HepG2 (cell line): ENCODE data around the gene RALY. TPM values are rescaled to one million over a fixed set of nuclear protein-coding genes. Genes with fewer than 3 reads are reported as not detected.

Experiments
- BHLHE40 ChIP-seq: IDR thresholded peaks from 2 replicates; pipeline ENCODE4 v1.6.1; 2011; ENCODE audit warnings: low read length, improper control_type of control experiment
- BRCA1 ChIP-seq: sonication (generic); formaldehyde crosslinking; IDR thresholded peaks from 2 replicates; pipeline ENCODE4 v1.4.0; 2020; ENCODE audit warnings: missing genetic modification reagents
- CENPBD1 ChIP-seq: sonication (generic); formaldehyde crosslinking; IDR thresholded peaks from 2 replicates; pipeline ENCODE4 v1.8.0; 2022; ENCODE audit warnings: missing genetic modification reagents, low read depth, mild to moderate bottlenecking, borderline replicate concordance
- DDIT3 ChIP-seq: sonication (generic); formaldehyde crosslinking; IDR thresholded peaks from 2 replicates; pipeline ENCODE4 v1.4.0; 2020; ENCODE audit warnings: mild to moderate bottlenecking, missing genetic modification reagents
- HOXA3 ChIP-seq: sonication (generic); formaldehyde crosslinking; IDR thresholded peaks from 2 replicates; pipeline ENCODE4 v1.5.0; 2020; ENCODE audit warnings: missing genetic modification reagents
- KDM4B ChIP-seq: sonication (generic); formaldehyde crosslinking; IDR thresholded peaks from 2 replicates; pipeline ENCODE4 v1.4.0; 2020; ENCODE audit warnings: missing genetic modification reagents
- KIAA2018 ChIP-seq: sonication (generic); formaldehyde crosslinking; IDR thresholded peaks from 2 replicates; pipeline ENCODE4 v1.5.0; 2020; ENCODE audit warnings: mild to moderate bottlenecking, missing genetic modification reagents, borderline replicate concordance
- NONO ChIP-seq, 2 experiments: fragments of 450-650 bp in 1 of 2; sonication (generic) in 1 of 2; formaldehyde crosslinking in 1 of 2; IDR thresholded peaks in 1 of 2; conservative IDR thresholded peaks in 1 of 2; 2 replicates each; pipeline versions ENCODE4 v1.6.1 to v1.8.0; 2017 to 2022; ENCODE audit warnings: mild to moderate bottlenecking in 1 of 2, missing genetic modification reagents in 1 of 2, moderate library complexity in 1 of 2
- SIN3A ChIP-seq: IDR thresholded peaks from 2 replicates; pipeline ENCODE4 v1.6.1; 2011; ENCODE audit warnings: low read depth, mild to moderate bottlenecking, control low read depth, low read length, borderline replicate concordance
- SPEN ChIP-seq: sonication (generic); formaldehyde crosslinking; IDR thresholded peaks from 2 replicates; pipeline ENCODE4 v1.5.1; 2020; ENCODE audit warnings: low read depth, mild to moderate bottlenecking, missing genetic modification reagents
- SUZ12 ChIP-seq: fragments of 150-350 bp; IDR thresholded peaks from 2 replicates; pipeline ENCODE4 v1.6.1; 2014; ENCODE audit warnings: low read depth, low read length
- TEAD3 ChIP-seq: optimal IDR thresholded peaks from 2 replicates; pipeline ENCODE3; 2016; ENCODE audit warnings: borderline replicate concordance
- ZBTB26 ChIP-seq: IDR thresholded peaks from 2 replicates; pipeline ENCODE4 v1.6.1; 2016; ENCODE audit warnings: missing compliant biosample characterization, missing genetic modification reagents, borderline replicate concordance
- ZBTB7A ChIP-seq: sonication (generic); formaldehyde crosslinking; IDR thresholded peaks from 2 replicates; pipeline ENCODE4 v1.8.0; 2022; ENCODE audit warnings: mild to moderate bottlenecking, missing genetic modification reagents
- ZNF124 ChIP-seq: sonication (generic); formaldehyde crosslinking; IDR thresholded peaks from 2 replicates; pipeline ENCODE4 v1.4.0; 2020; ENCODE audit warnings: missing genetic modification reagents
- ZNF317 ChIP-seq: sonication (generic); formaldehyde crosslinking; IDR thresholded peaks from 2 replicates; pipeline ENCODE4 v1.5.0; 2020; ENCODE audit warnings: mild to moderate bottlenecking, missing genetic modification reagents
- ZNF331 ChIP-seq: sonication (generic); formaldehyde crosslinking; IDR thresholded peaks from 2 replicates; pipeline ENCODE4 v1.4.0; 2020; ENCODE audit warnings: missing genetic modification reagents
- ZNF337 ChIP-seq: sonication (generic); formaldehyde crosslinking; IDR thresholded peaks from 2 replicates; pipeline ENCODE4 v1.5.1; 2020; ENCODE audit warnings: missing genetic modification reagents, low read depth, mild to moderate bottlenecking, borderline replicate concordance
- ZNF501 ChIP-seq: sonication (generic); formaldehyde crosslinking; IDR thresholded peaks from 2 replicates; pipeline ENCODE4 v1.5.1; 2020; ENCODE audit warnings: mild to moderate bottlenecking, moderate library complexity, missing genetic modification reagents
- ZNF7 ChIP-seq: IDR thresholded peaks from 2 replicates; pipeline ENCODE4 v1.6.1; 2016; ENCODE audit warnings: missing biosample characterization, missing genetic modification reagents
- ZSCAN20 ChIP-seq: sonication (generic); formaldehyde crosslinking; IDR thresholded peaks from 2 replicates; pipeline ENCODE4 v1.4.0; 2020; ENCODE audit warnings: missing genetic modification reagents, mild to moderate bottlenecking, borderline replicate concordance
- polyA plus RNA-seq, 8 experiments: library from polyadenylated mRNA; depleted of rRNA in 3 of 8; stranded (reverse) in 7 of 8; unstranded in 1 of 8; fragments of >200 nt; fragmentation: Illumina TruSeq in 4 of 8; extraction: Trizol in 4 of 8; gene quantifications; 2 replicates each; pipeline versions ENCODE4 v1.2.1 to v1.2.3, GENCODE V29; 2011 to 2016; ENCODE audit warnings: low read depth in 4 of 8, missing spikeins in 1 of 8, mixed read lengths in 1 of 8; ENCODE audit not compliant: insufficient read depth in 1 of 8
- total RNA-seq, 5 experiments: library from RNA; depleted of rRNA; stranded (reverse); fragments of >200 nt; fragmentation: Illumina TruSeq; extraction: Trizol; gene quantifications; 2 replicates each; pipeline ENCODE4 v1.2.3, GENCODE V29; 2016; ENCODE audit warnings: low read depth in 1 of 5

RALY gene
- total and polyA plus RNA-seq, 2 of the 13 experiments (the other 11 are each of a cell fraction or from before 2014, with no cell fraction given): 178 to 186 TPM

- TF ChIP-seq NONO (IDR thresholded peaks at IDR 0.05) (no peak), NONO (CRISPR knock-in tag; conservative IDR thresholded peaks at IDR 0.05) (peak; percentile 92), KIAA2018 (no peak), SUZ12 (no peak), ZNF337 (CRISPR knock-in tag) (no peak), ZNF501 (no peak; the same call in 1 of the 2 replicates), BRCA1 (CRISPR knock-in tag) (no peak), CENPBD1 (no peak; the same call in 1 of the 2 replicates), TEAD3 (CRISPR knock-in tag) (no peak), BHLHE40 (peak; percentile 98), ZBTB7A (CRISPR knock-in tag) (peak; percentile 65), ZNF124 (CRISPR knock-in tag) (peak; percentile 62), ZNF7 (CRISPR knock-in tag) (0 out of 2 replicates have a peak, but pooled peaks have one; percentile 44), ZBTB26 (CRISPR knock-in tag) (peak; percentile 83; the same call in 1 of the 2 replicates), ZSCAN20 (peak; percentile 81), SPEN (peak; percentile 55), ZNF317 (CRISPR knock-in tag) (0 out of 2 replicates have a peak, but pooled peaks have one; percentile 50), ZNF331 (CRISPR knock-in tag) (peak; percentile 75), DDIT3 (CRISPR knock-in tag) (no peak), HOXA3 (CRISPR knock-in tag) (no peak; the same call in 1 of the 2 replicates), KDM4B (CRISPR knock-in tag) (no peak), SIN3A (peak; percentile 96)
Observed at GRCh38 chr20:33993576-33994221, at the start of gene RALY (continued).
